DMS114 treated with DMSO at 0.1 percent for 48 hours (cell line): Measurements from ENCODE around the gene PRKCB.

ENCODE experiments used
- DNase-seq: peaks from one replicate; lab custom pipeline; 2025; ENCODE audit not compliant: unreplicated experiment; lab: John Stamatoyannopoulos, UW

PRKCB gene

DNA sequence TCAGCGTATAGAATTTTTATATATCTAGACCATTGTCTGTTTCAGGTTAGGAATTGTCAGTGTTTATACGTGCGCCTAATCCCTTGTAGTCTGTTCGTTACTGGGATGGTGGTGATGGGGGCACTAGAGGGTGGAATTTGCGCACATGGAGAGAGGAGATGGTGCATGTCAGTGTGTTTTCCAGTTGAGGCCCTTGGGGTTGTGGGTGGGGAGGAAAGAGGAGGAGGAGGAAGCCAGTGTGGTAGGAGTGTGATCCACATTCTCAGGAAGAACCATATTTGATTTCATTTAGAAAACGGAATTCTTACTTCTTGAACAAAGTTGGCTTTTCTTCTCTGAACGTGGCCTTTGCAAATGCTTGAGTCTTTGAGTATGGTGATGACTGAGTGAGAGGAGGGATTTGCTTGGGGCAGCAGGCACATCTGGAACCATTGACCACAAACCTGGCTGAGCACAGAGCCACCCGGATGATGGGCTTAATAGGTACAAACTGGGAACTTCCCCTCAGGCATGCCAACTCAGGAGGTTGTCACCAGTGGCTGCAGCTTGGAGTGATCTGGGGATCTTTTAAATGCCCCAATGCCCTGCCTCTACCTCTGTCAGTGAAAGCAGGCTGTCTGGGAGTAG, 98.9 kb downstream of the PRKCB start:
- no peak for DNase-seq

DNA sequence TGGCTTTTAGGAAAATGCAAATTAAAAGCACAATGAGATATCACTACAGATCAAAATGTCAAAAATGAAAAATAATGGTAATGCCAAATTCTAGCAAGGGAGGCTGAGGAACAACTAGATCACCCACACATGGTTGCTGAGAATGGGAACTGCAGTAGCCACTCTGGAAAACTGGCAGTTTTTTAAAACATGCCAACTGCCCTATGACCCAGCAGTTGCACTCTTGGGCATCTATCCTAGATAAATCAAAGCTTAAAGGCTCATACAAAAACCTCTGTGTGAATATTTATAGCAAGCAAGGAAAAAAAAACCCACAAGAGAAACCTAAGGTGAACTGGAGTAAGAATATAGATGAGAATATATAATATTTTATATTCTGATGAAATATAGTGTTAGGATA, 104.3 kb downstream of the PRKCB start:
- no peak for DNase-seq

DNA sequence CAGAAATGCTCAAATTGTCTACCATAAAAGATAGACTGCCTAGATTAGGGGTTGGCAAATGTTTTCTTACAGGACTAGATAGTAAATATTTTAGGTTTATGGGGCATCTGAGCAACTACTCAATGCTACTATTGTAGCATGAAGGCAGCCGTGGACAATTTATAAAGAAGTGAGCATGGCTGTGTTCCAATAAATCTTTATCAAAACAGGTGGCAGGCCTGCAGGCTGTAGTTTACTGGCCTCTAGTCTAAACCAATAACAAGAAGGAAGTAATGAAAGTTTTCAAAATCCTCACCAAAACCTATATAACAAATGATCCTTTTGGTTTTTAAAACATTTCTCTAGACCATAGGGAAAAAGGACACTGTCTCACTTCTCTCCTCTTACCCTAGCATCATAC, 105.2 kb downstream of the PRKCB start:
- DNase-seq = no peak

DNA sequence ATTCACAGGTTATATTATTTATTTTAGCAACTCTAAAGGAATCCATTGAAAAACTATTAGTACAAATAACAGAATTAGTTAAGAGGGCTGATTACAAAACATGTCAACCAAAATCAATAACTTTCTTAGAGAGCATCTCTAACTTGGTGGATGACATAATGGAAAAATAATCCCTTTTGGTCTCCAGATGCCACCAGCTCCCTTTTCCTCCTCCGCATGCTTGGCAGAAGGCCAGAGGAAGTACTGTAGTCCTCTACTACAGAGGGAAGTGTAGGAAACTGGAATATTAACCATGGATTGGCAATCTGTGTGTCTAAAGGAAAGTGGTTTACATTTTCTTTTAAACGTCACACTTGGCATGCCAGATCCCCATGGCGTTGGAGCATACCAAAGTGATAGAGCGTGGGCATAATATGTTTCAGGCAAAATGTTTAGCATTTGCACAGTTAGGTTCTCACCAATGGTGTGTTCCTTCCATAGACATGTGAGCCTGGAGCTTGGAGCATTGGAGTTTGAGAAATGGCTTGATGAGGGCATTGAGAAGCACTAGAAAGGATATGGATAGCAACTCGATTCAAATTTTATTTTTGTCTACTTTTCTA, 106.3 kb downstream of the PRKCB start:
- DNase-seq = no peak

DNA sequence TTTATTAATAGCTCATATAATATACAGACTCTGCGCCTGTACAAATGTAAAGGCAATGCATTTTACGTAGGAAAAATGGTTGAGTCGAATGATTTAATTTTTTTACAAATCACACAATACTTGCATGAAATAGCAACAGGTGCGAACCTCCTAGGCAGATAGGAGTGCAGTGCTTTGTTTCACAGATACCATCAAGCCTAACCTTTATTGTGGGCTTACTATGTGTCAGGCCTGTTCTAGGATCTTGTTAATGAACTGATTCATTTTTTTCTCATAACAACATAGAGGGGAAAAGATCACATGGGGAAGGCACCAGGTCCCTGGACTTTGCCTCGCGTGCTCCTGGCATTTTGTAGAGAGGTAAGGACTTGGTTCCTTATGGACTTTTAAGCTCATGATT, 107.8 kb downstream of the PRKCB start:
- no peak for DNase-seq

DNA sequence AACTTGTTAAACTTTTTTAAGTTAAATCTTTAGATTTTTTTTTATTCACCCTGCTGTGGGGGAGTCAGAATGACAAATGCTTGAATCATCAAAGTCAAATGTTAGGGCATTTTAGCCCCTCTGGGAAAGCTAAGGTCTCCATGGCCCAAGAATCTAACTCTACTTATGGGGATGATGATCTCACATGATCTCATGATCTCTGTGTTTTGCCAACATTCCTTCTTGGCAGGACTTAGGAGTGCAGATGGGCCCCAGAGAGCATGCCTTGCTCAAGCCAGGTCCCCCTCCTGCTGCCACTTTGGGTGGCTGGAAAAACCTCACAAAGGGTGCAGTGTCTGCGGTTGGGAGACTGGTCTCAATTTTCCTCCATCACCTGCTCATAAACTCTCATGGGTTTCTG, 108.6 kb downstream of the PRKCB start:
- DNase-seq = no peak

DNA sequence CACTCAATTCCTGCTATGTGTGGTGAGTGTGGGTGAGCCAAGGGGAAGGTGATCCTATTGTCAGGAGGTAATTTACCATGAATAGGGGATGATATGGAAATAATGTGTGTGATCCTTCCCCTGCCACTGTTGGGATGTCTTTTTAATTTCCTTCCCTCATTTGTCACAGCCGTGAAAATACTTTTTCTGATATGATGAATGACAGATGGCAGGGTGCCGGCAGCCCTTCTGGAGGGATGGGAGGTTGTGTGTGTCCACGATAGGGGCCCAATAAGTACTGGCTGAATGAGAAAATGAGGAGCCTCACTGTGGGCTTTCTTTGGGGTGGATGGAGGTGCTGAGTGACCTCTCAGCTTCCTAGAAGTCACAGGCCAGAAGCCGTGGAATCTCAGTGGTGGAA, 109.5 kb downstream of the PRKCB start:
- no peak for DNase-seq

DNA sequence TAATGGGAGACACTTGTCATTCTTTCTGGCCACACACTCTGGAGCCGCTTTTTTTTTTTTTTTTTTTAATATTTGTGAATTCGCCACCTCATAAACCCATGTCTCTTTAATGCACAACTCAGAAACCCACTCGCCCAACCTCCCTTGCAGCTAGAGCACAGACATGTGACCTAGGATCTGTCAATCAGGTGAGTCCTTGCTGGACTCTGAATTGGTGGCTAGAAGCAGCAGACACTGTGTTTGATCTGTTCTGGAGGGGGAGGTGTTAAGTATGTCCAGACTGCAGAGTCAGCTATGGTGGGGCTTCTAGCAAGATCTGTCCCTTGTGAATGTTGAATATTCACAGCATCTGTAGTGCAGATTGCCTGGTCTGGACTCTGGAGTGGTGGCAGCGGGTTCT, 112.1 kb downstream of the PRKCB start:
- no peak for DNase-seq

DNA sequence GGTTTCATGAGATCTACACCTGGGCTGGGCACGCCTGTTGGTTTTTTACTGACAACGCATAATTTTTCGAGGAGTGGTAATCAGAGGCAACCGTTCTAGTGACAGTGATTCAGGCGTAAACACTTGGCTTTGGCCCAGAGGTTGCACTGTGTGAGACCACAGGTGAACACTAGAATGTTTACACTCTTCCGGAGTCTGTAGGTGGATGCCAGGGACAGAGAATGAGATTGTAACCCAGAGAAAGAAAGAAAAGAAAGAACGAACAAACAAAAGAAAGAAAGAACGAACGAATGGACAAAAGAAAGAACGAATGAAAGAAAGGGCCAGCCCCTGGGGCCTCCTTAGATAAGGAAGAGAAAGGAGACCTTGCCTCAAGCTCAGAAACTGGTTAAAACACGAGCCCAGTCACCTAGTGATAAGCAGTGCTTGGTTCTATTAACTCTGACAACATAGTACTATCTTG, 113.2 kb downstream of the PRKCB start:
- DNase-seq = no peak

DNA sequence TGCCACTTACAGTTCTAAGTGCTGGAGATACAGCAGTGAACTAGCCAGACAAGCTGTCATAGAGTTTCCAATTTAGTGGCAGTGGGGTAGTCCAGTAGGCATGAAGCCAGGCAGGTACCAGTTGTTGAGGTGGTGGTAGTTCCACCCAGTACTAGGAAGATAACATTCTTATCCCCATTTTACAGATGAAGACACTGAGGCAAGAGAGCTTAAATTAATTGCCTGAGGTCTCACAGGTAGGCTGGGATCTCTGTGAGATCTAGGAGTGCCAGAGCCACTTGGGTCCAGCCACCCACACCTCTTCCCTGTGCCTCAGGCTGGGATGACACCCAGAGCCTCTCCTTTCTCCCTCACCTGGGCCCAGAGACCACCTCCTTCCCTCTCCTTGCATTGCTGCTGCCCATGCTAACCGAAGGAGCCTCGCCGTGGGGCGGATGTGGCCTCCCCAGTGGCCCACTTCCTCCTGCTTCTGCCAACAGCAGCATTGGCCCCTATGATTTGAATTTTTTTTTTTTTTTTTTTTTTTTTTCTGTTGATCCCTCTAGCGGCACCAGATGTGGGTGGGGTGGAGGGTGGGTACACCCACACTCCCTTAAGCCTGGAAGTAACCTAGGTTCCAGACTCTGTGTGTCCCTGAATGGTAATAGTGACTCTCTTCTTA, 114.0 kb downstream of the PRKCB start:
- no peak for DNase-seq

DNA sequence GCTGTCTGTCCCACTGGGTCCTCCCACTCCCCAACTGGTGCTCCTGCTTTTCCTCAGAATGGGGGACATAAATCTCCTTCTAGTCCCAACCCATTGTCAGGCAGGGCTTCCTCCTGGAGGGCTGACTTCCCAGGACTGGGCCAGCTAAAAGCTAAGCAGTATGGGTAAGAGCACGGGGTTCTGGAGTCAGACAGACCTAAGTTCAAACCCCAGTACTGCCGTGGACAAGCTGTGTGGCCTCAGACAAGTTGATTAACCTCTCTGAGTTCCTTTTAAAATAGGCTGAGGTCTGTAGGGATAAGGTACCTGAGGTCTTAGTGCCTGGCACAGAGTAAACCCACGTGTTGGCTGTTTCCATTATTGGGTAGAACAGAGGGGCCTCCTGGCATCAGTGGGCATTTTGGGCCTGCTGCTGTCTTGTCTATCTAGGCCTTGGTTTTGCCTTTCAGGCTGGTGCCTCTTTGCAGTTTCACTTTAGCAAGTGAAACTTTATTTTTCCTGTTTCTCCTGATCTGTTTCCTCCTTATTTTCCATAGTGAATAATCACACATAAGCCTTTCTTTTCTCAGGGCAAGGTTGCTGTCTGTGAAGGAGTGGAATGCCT, 114.6 kb downstream of the PRKCB start:
- DNase-seq = no peak

DNA sequence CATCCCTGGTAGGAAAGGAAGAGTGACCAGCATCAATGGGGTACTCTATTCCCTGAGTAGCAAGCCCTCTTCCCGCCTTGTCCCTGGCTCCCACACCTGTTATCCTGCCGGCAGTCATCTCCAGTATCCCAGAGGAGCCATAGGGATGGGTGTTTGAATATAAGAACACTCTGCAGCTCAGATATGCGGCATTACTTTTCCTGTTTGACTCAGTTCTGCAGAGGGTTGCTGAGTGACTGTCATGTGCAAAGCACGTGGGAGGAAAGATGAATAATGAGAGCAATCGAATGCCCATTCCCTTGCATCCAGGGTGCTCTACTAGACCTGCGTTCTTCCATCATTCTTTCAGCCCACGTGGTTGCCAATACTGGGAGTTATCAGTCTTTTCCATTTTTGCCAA, 115.1 kb downstream of the PRKCB start:
- no peak for DNase-seq

DNA sequence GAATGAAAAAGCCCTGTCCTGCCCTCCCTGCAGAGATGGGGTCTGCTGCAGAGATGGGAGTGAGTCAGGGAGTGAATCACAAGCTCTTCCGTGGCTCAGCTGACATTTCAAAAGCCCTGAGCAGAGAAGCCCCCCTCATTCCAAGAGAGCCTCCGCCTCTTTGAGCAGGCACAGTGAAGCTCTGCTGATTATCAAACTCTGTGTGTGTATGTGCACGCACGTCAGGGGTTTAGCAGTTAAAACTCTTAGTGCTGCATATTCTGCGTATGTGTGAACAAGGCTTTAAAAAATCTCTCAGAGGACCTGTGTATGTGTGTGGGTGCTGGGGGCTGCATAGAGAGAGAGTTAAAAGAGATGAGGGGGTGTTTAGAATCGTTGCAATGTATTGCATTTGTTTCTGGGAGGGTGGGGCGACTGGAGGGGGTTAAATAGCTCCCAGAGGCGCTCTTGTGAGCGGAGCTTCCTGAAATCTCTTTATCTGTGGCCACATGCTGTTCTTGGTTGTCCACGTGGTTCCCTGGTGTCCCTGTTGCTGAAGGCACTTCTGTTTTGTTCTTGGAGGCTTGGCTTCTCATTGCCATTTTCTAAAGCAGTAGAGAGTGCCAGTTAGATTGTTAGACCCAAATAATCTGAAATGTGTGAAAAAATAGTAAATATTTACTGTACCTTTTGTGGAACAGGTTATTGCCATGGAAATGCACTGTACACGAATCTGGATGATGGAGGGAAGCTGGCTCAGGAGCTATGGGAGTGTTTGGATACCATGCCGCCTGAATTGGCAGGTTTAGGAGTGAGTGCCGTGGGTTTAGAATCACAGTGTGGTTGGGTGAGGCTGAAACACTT, 116.6 kb downstream of the PRKCB start:
- no peak for DNase-seq

DNA sequence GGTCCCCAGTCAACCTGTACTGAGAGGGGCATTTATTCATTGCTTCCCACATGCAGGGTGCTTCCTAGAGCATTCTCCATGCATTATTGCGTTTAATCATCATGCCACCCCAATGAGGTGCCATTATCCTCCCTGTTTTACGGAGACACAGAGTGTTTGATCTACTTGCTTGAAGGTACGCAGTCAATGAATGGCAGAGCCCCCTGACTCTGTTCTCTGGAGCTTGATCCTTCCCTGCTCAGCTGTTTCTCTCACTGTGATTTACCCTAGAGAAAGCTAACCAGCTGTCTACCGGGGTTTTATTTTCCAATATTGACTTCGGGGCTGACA, 117.2 kb downstream of the PRKCB start:
- no peak for DNase-seq

DNA sequence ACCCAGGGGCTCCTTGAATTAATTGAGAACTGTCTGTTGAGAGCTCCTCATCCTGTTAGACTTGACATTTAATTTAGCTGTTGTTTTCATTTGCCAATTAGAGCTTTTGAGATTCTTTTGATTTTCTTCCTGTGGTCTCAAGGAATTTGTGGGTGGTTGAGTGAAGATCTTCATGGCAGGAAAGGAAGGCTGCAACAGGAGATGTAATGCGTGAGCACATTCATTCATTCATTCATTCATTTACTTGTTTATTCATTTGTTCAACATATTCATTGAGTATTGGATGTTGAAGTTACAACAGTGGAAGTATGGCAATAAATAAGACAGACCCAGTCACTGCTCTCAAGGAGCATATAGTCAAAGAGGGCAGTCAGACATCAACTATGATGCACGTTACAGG, 117.7 kb downstream of the PRKCB start:
- DNase-seq = no peak

DNA sequence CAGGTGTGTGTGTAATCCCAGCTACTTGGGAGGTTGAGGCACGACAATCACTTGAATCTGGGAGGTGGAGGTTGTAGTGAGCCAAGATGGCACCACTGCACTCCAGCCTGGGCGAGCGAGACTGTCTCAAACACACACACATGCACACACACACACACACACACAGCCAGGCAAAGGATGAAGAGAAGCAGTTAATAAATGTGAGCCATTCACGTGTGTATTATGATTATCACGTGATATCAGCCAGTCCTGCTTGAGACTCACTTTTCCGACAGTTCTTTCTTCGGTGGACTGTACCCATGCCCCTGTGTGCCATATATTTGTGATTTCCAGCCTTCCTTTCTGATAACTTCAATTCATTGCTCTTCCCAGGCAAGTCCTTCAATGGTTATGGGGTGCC, 119.3 kb downstream of the PRKCB start:
- no peak for DNase-seq

DNA sequence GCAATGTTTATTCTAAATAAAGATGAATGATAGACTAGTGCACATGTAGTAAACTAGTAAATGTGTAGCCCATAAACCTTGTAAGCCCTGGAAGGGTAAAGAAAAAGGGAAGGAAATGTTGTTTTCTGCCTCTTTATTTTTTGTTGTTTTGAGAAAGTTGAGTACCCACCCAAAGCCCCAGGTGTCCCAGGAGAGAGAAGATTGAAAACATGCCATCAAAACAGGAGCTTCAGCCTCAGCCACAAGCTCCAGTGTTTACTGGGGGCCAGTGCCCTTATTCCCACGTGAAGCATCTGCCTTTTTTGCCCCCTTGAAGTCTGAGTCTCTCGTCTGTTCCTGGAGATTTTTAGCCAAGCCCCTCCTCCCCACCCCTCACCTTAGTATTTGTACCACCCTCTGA, 121.5 kb downstream of the PRKCB start:
- no peak for DNase-seq

DNA sequence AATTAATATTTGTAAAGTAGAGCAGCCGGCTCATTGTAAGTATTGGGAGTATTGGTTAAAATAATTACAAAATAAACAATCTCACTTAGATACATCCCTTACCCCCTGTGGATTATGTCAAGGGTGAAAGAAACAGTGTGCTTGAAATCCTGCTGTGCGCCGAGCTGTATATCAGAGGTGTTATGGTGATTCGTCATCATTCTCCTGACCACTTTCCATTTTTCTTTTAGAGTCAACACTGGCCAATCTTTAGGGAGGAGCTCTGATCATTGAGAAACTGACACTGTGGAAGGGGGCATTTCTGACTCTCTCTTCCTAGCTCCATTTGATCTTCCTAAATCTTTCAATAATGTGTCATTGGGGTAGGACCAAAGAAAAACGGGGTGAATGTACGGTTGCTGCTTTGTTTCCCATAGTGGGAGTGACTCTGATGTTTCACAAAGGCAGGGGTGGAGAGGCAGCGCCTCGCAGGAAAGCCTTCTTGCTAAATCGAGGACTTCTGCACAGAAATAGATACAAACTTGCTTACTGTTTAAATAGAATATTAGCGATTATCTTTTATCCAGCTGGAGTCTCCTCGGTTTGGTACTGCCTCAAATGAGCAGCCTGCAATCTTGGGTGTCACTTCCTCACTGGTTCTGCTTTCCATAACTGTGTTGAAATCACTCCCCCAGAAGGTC, 123.4 kb downstream of the PRKCB start:
- no peak for DNase-seq

DNA sequence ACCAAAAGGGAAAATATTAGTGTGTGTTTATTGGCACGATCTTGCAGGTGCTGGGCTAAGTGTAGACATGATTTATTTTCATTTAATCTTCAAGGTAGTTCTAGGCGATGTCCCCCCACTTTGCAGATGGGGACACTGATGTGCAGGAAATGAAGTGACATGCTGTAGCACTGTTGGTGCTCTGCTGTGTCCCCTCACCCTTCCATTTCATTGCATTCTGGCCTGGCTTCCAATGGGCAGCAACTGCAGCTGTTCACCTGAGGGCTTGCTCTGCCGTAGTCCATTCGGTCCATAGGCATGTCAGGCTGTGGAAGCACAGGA, 123.9 kb downstream of the PRKCB start:
- DNase-seq = no peak

DNA sequence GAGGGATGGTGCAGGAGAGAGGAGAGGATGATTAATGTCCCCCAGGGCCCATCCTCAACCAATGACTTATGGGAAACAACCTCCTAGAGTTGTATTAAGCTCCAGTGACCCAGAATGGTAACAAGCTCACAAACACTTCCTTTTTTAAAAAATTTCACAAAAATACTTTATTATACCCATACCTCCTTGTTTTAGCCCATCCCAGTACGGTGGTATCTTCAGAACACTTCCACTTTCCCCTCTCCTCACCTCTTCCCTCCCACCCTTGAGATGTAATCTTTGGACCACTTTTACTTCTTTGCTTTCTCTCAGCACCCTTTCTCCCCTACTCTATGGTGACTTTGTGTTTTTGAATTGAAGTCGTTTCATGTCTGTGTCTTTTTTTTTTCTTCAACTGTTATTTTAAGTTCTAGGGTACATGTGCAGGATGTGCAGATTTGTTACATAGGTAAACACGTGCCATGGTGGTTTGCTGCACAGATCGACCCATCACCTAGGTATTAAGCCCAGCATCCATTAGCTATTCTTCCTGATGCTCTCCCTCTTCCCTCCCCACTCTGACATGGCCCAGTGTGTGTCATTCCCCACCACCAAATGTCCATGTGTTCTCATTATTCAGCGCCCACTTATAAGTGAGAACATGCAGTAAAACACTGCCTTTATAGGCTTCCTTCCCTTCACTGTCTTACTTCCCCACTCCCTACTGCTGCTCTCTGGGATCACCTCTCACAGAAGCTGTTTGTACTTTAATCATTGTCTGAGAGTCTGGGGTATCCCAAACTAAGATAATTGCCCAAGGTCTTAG, 124.5 kb downstream of the PRKCB start:
- no peak for DNase-seq
